Measurements from ENCODE around the gene TTBK2. TPM values are rescaled to one million over a fixed set of nuclear protein-coding genes. Genes with fewer than 3 reads are reported as not detected.

The TTBK2 gene
- total RNA-seq, 1 experiment from 2014 or later, result 10.6 TPM

DNA sequence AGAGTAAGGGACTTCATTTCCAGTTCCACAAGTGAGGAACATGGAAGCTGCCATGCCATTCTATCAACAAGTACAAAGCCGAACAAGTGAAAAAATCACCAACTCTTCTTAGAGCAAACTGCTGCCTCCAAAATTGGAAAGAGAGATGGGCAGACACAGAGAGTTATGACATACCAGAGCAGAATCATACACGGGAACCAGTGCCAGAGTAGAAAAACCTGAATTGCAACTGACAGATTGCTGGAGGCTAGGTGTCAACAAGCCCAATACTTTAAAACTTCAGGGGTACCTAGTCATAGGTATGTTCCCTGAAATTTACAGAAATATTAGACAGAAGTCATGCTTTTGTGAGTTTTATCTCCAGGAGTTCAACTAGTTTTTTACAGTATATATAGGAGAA lies 62.0 kb downstream of the TTBK2 start:
- no peak overlapping the region for H2BK5ac ChIP-seq (ENCODE audit: insufficient read length, low read length)
- no peak overlapping the region for H3K4me2 ChIP-seq (ENCODE audit: insufficient read depth, insufficient read length, low read length)
- no peaks in the 10 kb centered on the region for H3K27me3 Mint-ChIP-seq (ENCODE audit: low read depth)

More for the DNA sequence above, 62.0 kb downstream of the TTBK2 start:
- no peak overlapping the region for H3K27ac ChIP-seq (ENCODE audit: insufficient read length, low read depth, low read length)
- no peak overlapping the region for H3T11ph ChIP-seq (ENCODE audit: low read length)
- H4K8ac ChIP-seq (replicated peaks; ENCODE audit: insufficient read length, low read depth, low read length), result no peak overlapping the region
- peaks cover 0 to 6% of the 10 kb centered on the region in 2 experiments; a peak in 1 of 4 replicates for H3K4me1 Mint-ChIP-seq
- peaks cover 3% of the 10 kb centered on the region for H3K79me1 ChIP-seq (ENCODE audit: insufficient read depth, low read depth, low read length, poor library complexity, severe bottlenecking)
- no peak overlapping the region for H3K14ac ChIP-seq (ENCODE audit: insufficient read depth, low read length)
- H3K23me2 ChIP-seq (ENCODE audit: insufficient read length, low read depth, low read length, poor library complexity, severe bottlenecking), result no peaks in the 10 kb centered on the region
- H3K9ac ChIP-seq (ENCODE audit: extremely low read depth, insufficient read length, low read length), result no peak overlapping the region
- no peak overlapping the region for H2BK120ac ChIP-seq (ENCODE audit: low read depth, low read length, poor library complexity, severe bottlenecking)
- no peak overlapping the region for H3K4ac ChIP-seq (ENCODE audit: low read depth, low read length)
- H3K18ac ChIP-seq (ENCODE audit: insufficient read length, low read depth, low read length), result no peak overlapping the region
- no peak for TF ChIP-seq CTCF (conservative IDR thresholded peaks at IDR 0.05)
- H3K9me3 Mint-ChIP-seq, result peaks cover 0 to 2% of the 10 kb centered on the region in 2 experiments; a peak in 1 of 5 replicates
- H2BK20ac ChIP-seq (ENCODE audit: low read depth, low read length, poor library complexity, severe bottlenecking), result no peak overlapping the region
- no peak overlapping the region for H2AFZ ChIP-seq (ENCODE audit: low read length)
- H3K27ac Mint-ChIP-seq, result no peak overlapping the region
- H3K27me3 ChIP-seq (ENCODE audit: insufficient read depth, low read length), result no peaks in the 10 kb centered on the region
- no peak overlapping the region for H4K5ac ChIP-seq (ENCODE audit: insufficient read length, low read depth, low read length)
- no CpG with 5 or more reads among the region's 2 CpGs for WGBS (ENCODE audit: extremely low coverage, insufficient read length, low lambda C conversion rate)
- no peak overlapping the region for H4K91ac ChIP-seq (ENCODE audit: insufficient read length, low read depth, low read length)
- H3K4me1 ChIP-seq (ENCODE audit: insufficient read depth, low read length), result no peaks in the 10 kb centered on the region
- no peak overlapping the region for H3K4me3 Mint-ChIP-seq
- no peak overlapping the region for H3K23ac ChIP-seq (ENCODE audit: insufficient read length, low read depth, low read length)
- H3K9me3 ChIP-seq (ENCODE audit: control insufficient read depth, low read depth, low read length), result no peaks in the 10 kb centered on the region
- H3K79me2 ChIP-seq (ENCODE audit: insufficient read depth, low read length), result no peaks in the 10 kb centered on the region
- H2BK15ac ChIP-seq (ENCODE audit: low read depth, low read length), result no peak overlapping the region
- no peak overlapping the region for H3K56ac ChIP-seq (ENCODE audit: insufficient read length, low read depth, low read length)
- H4K20me1 ChIP-seq (ENCODE audit: control insufficient read depth, insufficient read depth, insufficient read length), result no peaks in the 10 kb centered on the region
- no peak overlapping the region for H2BK12ac ChIP-seq (ENCODE audit: insufficient read length, low read depth, low read length)
- peaks cover 4 to 12% (median 7%) of the 10 kb centered on the region in 3 experiments; a peak in 5 of 7 replicates for H3K36me3 Mint-ChIP-seq (ENCODE audit: insufficient read depth in 1 of 3, low read depth in 3 of 3)
- H2AK5ac ChIP-seq (ENCODE audit: insufficient read length, low read length), result no peak overlapping the region
- no peak for DNase-seq

Data from H9 (cell line).